Lung (tissue), 12 donors: ENCODE data around the gene EXOC6B. TPM values are rescaled to one million over a fixed set of nuclear protein-coding genes. Genes with fewer than 3 reads are reported as not detected.

Source experiments
- ATAC-seq: fragments of 200-7000 bp; cut with Tn5 transposase; one replicate; pipeline ENCODE4 v1.9.1; 2020; ENCODE audit warnings: moderate number of reproducible peaks; ENCODE audit not compliant: insufficient read depth, low FRiP score
- DNase-seq, 3 donors: peaks; one replicate each; pipeline ENCODE4 v3.0.0-alpha.2; 2013 to 2017
- H3K27ac ChIP-seq, 2 donors: one replicate each; pipeline ENCODE4 v1.5.1; 2013; ENCODE audit warnings: mild to moderate bottlenecking in 2 of 2, moderate library complexity in 2 of 2, control low read depth in 1 of 2, inconsistent platforms in 1 of 2, low read depth in 1 of 2, low read length in 1 of 2
- H3K27me3 ChIP-seq, 3 donors: one replicate each; pipeline ENCODE4 v1.5.1; 2013; ENCODE audit warnings: low read length in 2 of 3; ENCODE audit not compliant: control insufficient read depth in 3 of 3, insufficient read depth in 3 of 3
- H3K36me3 ChIP-seq, 4 donors: one replicate each; pipeline ENCODE4 v1.5.1; 2013; ENCODE audit warnings: low read length in 4 of 4, mild to moderate bottlenecking in 1 of 4, moderate library complexity in 1 of 4; ENCODE audit not compliant: control insufficient read depth in 4 of 4, insufficient read depth in 4 of 4
- H3K4me1 ChIP-seq, 5 donors: one replicate each; pipeline ENCODE4 v1.5.1; 2013; ENCODE audit warnings: low read length in 5 of 5, mild to moderate bottlenecking in 2 of 5, moderate library complexity in 1 of 5; ENCODE audit not compliant: control insufficient read depth in 5 of 5, insufficient read depth in 5 of 5
- H3K4me3 ChIP-seq: one replicate; pipeline ENCODE4 v1.5.1; 2013; ENCODE audit warnings: mild to moderate bottlenecking, control low read depth, moderate library complexity
- H3K9ac ChIP-seq, 2 donors: one replicate each; pipeline ENCODE4 v1.5.1; 2013; ENCODE audit warnings: low read length in 2 of 2, control low read depth in 1 of 2; ENCODE audit not compliant: insufficient read depth in 1 of 2
- H3K9me3 ChIP-seq, 4 donors: one replicate each; pipeline ENCODE4 v1.5.1; 2013; ENCODE audit warnings: low read length in 3 of 4, mild to moderate bottlenecking in 1 of 4, moderate library complexity in 1 of 4; ENCODE audit not compliant: control insufficient read depth in 4 of 4, insufficient read depth in 3 of 4
- CTCF ChIP-seq: IDR thresholded peaks from 2 replicates; pipeline ENCODE4 v1.5.1; 2012; ENCODE audit warnings: mild to moderate bottlenecking; ENCODE audit errors: control extremely low read depth, extremely low read depth
- WGBS, 2 donors: extraction: QIAGEN DNeasy Blood & Tissue Kit; methylation state at CpG; one replicate each; pipeline ENCODE4 v1.1.7; 2013; 5-methylcytosine and 5-hydroxymethylcytosine counted together
- polyA plus RNA-seq, 2 donors: library from polyadenylated mRNA; stranded (reverse); fragments of 200-250 nt; gene quantifications; one replicate each; pipeline ENCODE4 v1.2.1, GENCODE V29; 2013
- total RNA-seq, 2 donors: library from RNA; depleted of rRNA in 1 of 2; stranded (reverse); fragments of >200 nt in 1 of 2; gene quantifications; one replicate each; pipeline ENCODE4 v1.2.1, GENCODE V29; 2014 to 2021
- donor health status: control.
- donor health status: control.
- donor health status: Bipolar disorder and iron deficiency.
- donor health status: healthy.
- donor health status: DM: yes; HTN: yes; CAD: no.

EXOC6B gene
- total and polyA plus RNA-seq, 4 donors = 3.3 to 46.0 (median 12.7) TPM

- H3K36me3 ChIP-seq = no peaks in the 10 kb centered on the region
- H3K4me1 ChIP-seq = peaks cover 0 to 14% (median 2%) of the 10 kb centered on the region in 5 donors
- DNase-seq = no peak
- H3K4me3 ChIP-seq = no peak overlapping the region
- no peaks in the 10 kb centered on the region for H3K9me3 ChIP-seq
- no peak for TF ChIP-seq CTCF
- H3K27ac ChIP-seq = no peak overlapping the region
- no peak overlapping the region for H3K9ac ChIP-seq
- ATAC-seq = no peak
- no peaks in the 10 kb centered on the region for H3K27me3 ChIP-seq
These were observed 202.4 kb downstream of the EXOC6B start for GRCh38 chr2:72623481-72623880.

DNA sequence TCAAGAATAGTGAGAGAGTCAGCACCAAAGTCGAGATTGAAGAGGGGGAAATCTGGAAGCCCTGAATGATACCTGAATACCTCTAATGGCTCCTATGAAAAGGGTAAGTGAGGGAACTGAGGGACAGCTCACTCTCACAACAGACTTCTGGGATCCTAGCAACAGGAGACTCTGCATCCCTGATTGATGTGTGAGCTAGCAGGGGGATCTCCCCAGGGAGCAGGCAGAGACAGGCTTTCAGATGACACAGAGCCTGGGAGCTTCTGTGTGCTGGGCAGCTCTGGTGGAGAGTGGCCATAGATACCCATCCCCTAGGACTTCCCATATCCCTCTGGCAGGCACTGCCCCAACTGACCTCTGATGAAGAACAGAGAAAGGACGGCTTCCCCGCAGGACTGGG is 206.2 kb downstream of the EXOC6B start:
- no peaks in the 10 kb centered on the region for H3K4me1 ChIP-seq
- H3K4me3 ChIP-seq = no peak overlapping the region
- H3K9me3 ChIP-seq = peaks cover 0 to 6% (median 1%) of the 10 kb centered on the region in 4 donors
- WGBS, 2 donors = 86 to 90% methylated on average over 3 of the region's 3 CpGs
- DNase-seq (no peak), ATAC-seq (no peak)
- no peaks in the 10 kb centered on the region for H3K27me3 ChIP-seq
- no peak overlapping the region for H3K9ac ChIP-seq
- no peak for TF ChIP-seq CTCF
- H3K27ac ChIP-seq = no peak overlapping the region
- H3K36me3 ChIP-seq = no peaks in the 10 kb centered on the region

DNA sequence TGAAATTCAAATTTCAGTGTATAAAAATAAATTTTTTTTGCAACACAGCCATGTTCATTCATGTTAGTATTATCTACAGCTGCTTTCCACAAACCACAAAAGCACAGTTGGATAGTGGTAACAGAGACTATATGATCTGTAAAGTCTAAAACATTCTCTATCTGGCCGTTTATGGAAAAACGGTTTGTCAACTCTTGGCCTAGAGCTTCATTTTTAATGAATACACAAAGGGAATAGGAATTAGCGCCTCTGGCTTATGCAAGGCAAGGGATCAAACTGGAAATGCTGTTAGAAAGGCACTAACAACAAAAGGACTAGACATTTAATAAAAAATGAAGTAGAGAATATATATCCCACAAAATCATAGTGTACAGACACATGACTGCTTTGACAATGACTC is 211.9 kb downstream of the EXOC6B start:
- 86 to 90% methylated on average over 3 of the region's 3 CpGs for WGBS, 2 donors
- H3K9me3 ChIP-seq = peaks cover 0 to 6% (median 1%) of the 10 kb centered on the region in 4 donors
- DNase-seq (peak in 2 of 3 donors; percentile 39 to 43), ATAC-seq (no peak)
- no peak for TF ChIP-seq CTCF
- no peak overlapping the region for H3K9ac ChIP-seq
- peaks cover 0 to 7% (median 4%) of the 10 kb centered on the region in 5 donors for H3K4me1 ChIP-seq
- no peak overlapping the region for H3K27ac ChIP-seq
- H3K36me3 ChIP-seq = no peaks in the 10 kb centered on the region
- H3K27me3 ChIP-seq = no peaks in the 10 kb centered on the region
- no peak overlapping the region for H3K4me3 ChIP-seq

DNA sequence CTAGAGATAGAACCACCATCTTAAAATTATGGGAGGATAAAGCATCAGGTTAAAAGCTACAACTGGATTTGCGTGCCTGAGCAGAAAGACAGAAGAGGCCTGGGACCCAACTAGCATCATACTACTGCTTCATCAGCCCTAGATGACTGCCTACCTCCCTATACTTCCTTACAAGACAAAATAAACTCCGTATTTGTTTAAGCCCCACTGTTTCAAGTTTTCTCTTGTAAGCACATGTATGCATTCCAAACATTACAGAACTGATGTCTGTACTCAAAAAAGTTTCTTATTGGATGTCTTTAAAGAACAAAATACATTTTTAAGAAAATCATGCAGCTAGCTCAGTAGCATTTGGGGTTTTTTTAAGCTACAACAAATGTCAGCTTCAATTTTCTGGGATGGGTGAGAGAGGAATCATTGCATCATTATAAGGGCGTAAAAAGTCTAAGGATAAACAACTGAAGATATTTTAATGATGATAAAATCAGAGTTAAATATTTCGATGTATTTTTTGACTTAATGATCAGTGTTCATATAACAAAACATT is 213.1 kb downstream of the EXOC6B start:
- Histone ChIP-seq H3K9me3 (peaks cover 0 to 6% (median 1%) of the 10 kb centered on the region in 4 donors), H3K4me1 (peaks cover 0 to 7% (median 4%) of the 10 kb centered on the region in 5 donors), H3K36me3 (no peaks in the 10 kb centered on the region), H3K27me3 (no peaks in the 10 kb centered on the region), H3K27ac (no peak overlapping the region), H3K4me3 (no peak overlapping the region), H3K9ac (no peak overlapping the region)
- no peak for ATAC-seq
- TF ChIP-seq CTCF = no peak
- DNase-seq = peak in 1 of 3 donors; percentile 9
- WGBS, 2 donors = 85 to 87% methylated on average over 4 of the region's 4 CpGs
